Liver (tissue), 9 donors: ENCODE measurements around the gene CCDC92. TPM values are rescaled to one million over a fixed set of nuclear protein-coding genes. Genes with fewer than 3 reads are reported as not detected.
A peak's percentile ranks its signal among the peaks of the same experiment; 100 is the strongest.
"Not testable (repeated sequence)": the region's sequence is repeated elsewhere in the genome, so short reads cannot be mapped to it uniquely, and the experiment has no call there.

Experiments
- DNase-seq: peaks from one replicate; pipeline ENCODE4 v3.0.0-alpha.2; 2017; ENCODE audit warnings: low spot score
- H3K27ac ChIP-seq, 2 donors: one replicate each; pipeline ENCODE4 v1.7.0; 2013; ENCODE audit warnings: inconsistent platforms in 2 of 2, low read length in 2 of 2, control low read depth in 1 of 2, low read depth in 1 of 2, mild to moderate bottlenecking in 1 of 2
- H3K27me3 ChIP-seq, 4 donors: one replicate each; pipeline versions ENCODE4 v1.6.1 to v1.7.0; 2013; ENCODE audit warnings: low read length in 3 of 4, inconsistent platforms in 1 of 4, mild to moderate bottlenecking in 1 of 4, moderate library complexity in 1 of 4; ENCODE audit not compliant: control insufficient read depth in 4 of 4, insufficient read depth in 4 of 4
- H3K36me3 ChIP-seq, 4 donors: one replicate each; pipeline versions ENCODE4 v1.6.1 to v1.7.0; 2013; ENCODE audit warnings: low read length in 3 of 4, mild to moderate bottlenecking in 3 of 4, low read depth in 1 of 4, moderate library complexity in 1 of 4; ENCODE audit not compliant: control insufficient read depth in 4 of 4, insufficient read depth in 3 of 4
- H3K4me1 ChIP-seq, 4 donors: one replicate each; pipeline versions ENCODE4 v1.6.1 to v1.7.0; 2013; ENCODE audit warnings: low read length in 3 of 4, mild to moderate bottlenecking in 3 of 4, moderate library complexity in 1 of 4; ENCODE audit not compliant: control insufficient read depth in 4 of 4, insufficient read depth in 4 of 4
- H3K4me3 ChIP-seq, 3 donors: one replicate each; pipeline versions ENCODE4 v1.6.1 to v1.7.0; 2013; ENCODE audit warnings: low read length in 3 of 3, control low read depth in 1 of 3, low read depth in 1 of 3, mild to moderate bottlenecking in 1 of 3
- H3K9ac ChIP-seq, 2 donors: one replicate each; pipeline ENCODE4 v1.7.0; 2013; ENCODE audit warnings: low read length in 2 of 2, mild to moderate bottlenecking in 2 of 2, moderate library complexity in 2 of 2, control low read depth in 1 of 2, low read depth in 1 of 2
- H3K9me3 ChIP-seq, 4 donors: one replicate each; pipeline versions ENCODE4 v1.6.1 to v1.7.0; 2013; ENCODE audit warnings: low read length in 3 of 4; ENCODE audit not compliant: control insufficient read depth in 4 of 4
- EGR1 ChIP-seq, 2 donors: IDR thresholded peaks; 2 replicates each; pipeline ENCODE4 v1.6.1; 2016 to 2018; ENCODE audit warnings: antibody characterized with exemption in 2 of 2, low read depth in 2 of 2
- FOXA1 ChIP-seq: IDR thresholded peaks from 2 replicates; pipeline ENCODE4 v1.6.1; 2016; ENCODE audit warnings: antibody characterized with exemption
- HNF4G ChIP-seq: IDR thresholded peaks from 2 replicates; pipeline ENCODE4 v1.6.1; 2016; ENCODE audit warnings: antibody characterized with exemption
- JUND ChIP-seq, 2 donors: IDR thresholded peaks; 2 replicates each; pipeline ENCODE4 v1.6.1; 2016; ENCODE audit warnings: antibody characterized with exemption in 2 of 2
- NR2F2 ChIP-seq: IDR thresholded peaks from 2 replicates; pipeline ENCODE4 v1.6.1; 2016; ENCODE audit warnings: antibody characterized with exemption
- RXRA ChIP-seq, 2 donors: IDR thresholded peaks; 2 replicates each; pipeline ENCODE4 v1.6.1; 2017 to 2018; ENCODE audit warnings: antibody characterized with exemption in 2 of 2, mild to moderate bottlenecking in 1 of 2
- SP1 ChIP-seq: IDR thresholded peaks from 2 replicates; pipeline ENCODE4 v1.6.1; 2018; ENCODE audit warnings: antibody characterized with exemption, mild to moderate bottlenecking
- TAF1 ChIP-seq: conservative IDR thresholded peaks from 2 replicates; pipeline ENCODE4 v1.6.1; 2016; ENCODE audit warnings: antibody characterized with exemption, mild to moderate bottlenecking
- WGBS: extraction: QIAGEN DNeasy Blood & Tissue Kit; methylation state at CpG from one replicate; pipeline ENCODE4 v1.1.7; 2013; 5-methylcytosine and 5-hydroxymethylcytosine counted together
- polyA plus RNA-seq, 2 donors: library from polyadenylated mRNA; stranded (reverse) in 1 of 2; unstranded in 1 of 2; fragments of 200-250 nt in 1 of 2; fragments of >200 nt in 1 of 2; fragmentation: Nextera tagmentation in 1 of 2; extraction: Ambion mirVana in 1 of 2; gene quantifications; one replicate each; pipeline versions ENCODE4 v1.2.1 to v1.2.3, GENCODE V29; 2013 to 2015
- total RNA-seq, 2 donors: library from RNA; depleted of rRNA; stranded (reverse); fragments of >200 nt; gene quantifications; one replicate each; pipeline ENCODE4 v1.2.3, GENCODE V29; 2014
- TF ChIP-seq, protein P1 (sequence below): IDR thresholded peaks from 2 replicates; pipeline ENCODE4 v1.6.1; 2016; ENCODE audit warnings: antibody characterized with exemption
- TF ChIP-seq, protein P2 (sequence below): IDR thresholded peaks from 2 replicates; pipeline ENCODE4 v1.6.1; 2016; ENCODE audit warnings: antibody characterized with exemption
- TF ChIP-seq, protein P3 (sequence below): IDR thresholded peaks from 2 replicates; pipeline ENCODE4 v1.6.1; 2016; ENCODE audit warnings: antibody characterized with exemption
- donor health status: healthy.
- donor health status: healthy.
- donor health status: healthy.
- donor health status: healthy.
- donor health status: healthy.

CCDC92 gene
- total and polyA plus RNA-seq, 4 donors = 2.1 to 14.6 (median 9.3) TPM

DNA sequence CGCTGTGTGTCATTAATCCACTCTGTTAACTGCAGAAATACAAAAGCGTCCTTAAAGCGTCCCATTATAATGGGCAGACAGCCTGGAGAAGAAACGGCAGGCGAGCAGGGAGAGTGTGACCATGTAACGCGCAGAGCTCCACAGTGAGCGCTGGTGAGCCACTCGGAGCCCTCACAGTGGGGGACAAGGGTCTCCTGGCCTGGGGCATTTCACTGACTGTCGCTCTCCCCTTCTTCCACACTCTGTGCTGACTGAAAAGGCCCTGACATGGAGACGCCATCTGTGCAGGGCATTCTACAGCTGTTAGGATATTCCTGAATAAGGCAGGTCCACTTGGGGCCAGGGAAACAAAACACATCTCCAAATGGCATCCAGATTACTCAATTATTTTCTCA lies 24.2 kb downstream of the CCDC92 start:
- Histone ChIP-seq H3K36me3 (peaks cover 0 to 5% (median 3%) of the 10 kb centered on the region in 4 donors), H3K9me3 (no peaks in the 10 kb centered on the region), H3K27me3 (no peaks in the 10 kb centered on the region), H3K4me1 (peaks cover 7 to 21% (median 17%) of the 10 kb centered on the region in 4 donors), H3K9ac (no peak overlapping the region), H3K27ac (no peak overlapping the region), H3K4me3 (no peak overlapping the region)
- peak; percentile 27 for DNase-seq
- TF ChIP-seq, protein P1, sequence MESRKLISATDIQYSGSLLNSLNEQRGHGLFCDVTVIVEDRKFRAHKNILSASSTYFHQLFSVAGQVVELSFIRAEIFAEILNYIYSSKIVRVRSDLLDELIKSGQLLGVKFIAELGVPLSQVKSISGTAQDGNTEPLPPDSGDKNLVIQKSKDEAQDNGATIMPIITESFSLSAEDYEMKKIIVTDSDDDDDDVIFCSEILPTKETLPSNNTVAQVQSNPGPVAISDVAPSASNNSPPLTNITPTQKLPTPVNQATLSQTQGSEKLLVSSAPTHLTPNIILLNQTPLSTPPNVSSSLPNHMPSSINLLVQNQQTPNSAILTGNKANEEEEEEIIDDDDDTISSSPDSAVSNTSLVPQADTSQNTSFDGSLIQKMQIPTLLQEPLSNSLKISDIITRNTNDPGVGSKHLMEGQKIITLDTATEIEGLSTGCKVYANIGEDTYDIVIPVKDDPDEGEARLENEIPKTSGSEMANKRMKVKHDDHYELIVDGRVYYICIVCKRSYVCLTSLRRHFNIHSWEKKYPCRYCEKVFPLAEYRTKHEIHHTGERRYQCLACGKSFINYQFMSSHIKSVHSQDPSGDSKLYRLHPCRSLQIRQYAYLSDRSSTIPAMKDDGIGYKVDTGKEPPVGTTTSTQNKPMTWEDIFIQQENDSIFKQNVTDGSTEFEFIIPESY = no peak
- TF ChIP-seq FOXA1 (no peak), SP1 (no peak), EGR1 (IDR thresholded peaks at IDR 0.05; ENCODE audit: low read depth in 2 of 2) (no peak), TAF1 (no peak), JUND (IDR thresholded peaks at IDR 0.05) (no peak), HNF4G (no peak), NR2F2 (no peak), RXRA (IDR thresholded peaks at IDR 0.05) (no peak)
- TF ChIP-seq, protein P2, sequence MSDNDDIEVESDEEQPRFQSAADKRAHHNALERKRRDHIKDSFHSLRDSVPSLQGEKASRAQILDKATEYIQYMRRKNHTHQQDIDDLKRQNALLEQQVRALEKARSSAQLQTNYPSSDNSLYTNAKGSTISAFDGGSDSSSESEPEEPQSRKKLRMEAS = no peak
- TF ChIP-seq, protein P3, sequence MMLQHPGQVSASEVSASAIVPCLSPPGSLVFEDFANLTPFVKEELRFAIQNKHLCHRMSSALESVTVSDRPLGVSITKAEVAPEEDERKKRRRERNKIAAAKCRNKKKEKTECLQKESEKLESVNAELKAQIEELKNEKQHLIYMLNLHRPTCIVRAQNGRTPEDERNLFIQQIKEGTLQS = no peak
- 96% methylated on average over 11 of the region's 11 CpGs for WGBS

DNA sequence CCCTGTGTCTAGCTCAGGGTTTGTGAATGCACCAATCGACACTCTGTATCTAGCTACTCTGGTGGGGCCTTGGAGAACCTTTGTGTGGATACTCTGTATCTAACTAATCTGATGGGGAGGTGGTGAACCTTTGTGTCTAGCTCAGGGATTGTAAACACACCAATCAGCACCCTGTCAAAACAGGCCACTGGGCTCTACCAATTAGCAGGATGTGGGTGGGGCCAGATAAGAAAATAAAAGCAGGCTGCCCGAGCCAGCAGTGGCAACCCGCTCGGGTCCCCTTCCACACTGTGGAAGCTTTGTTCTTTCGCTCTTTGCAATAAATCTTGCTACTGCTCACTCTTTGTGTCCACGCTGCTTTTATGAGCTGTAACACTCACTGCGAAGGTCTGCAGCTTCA lies 25.1 kb downstream of the CCDC92 start:
- H3K36me3 ChIP-seq, H3K27ac ChIP-seq, H3K9ac ChIP-seq, DNase-seq, H3K27me3 ChIP-seq, H3K9me3 ChIP-seq, H3K4me3 ChIP-seq: not testable (repeated sequence)
- peaks cover 7 to 21% (median 17%) of the 10 kb centered on the region in 4 donors for H3K4me1 ChIP-seq
- WGBS = 92% methylated on average over 7 of the region's 7 CpGs

DNA sequence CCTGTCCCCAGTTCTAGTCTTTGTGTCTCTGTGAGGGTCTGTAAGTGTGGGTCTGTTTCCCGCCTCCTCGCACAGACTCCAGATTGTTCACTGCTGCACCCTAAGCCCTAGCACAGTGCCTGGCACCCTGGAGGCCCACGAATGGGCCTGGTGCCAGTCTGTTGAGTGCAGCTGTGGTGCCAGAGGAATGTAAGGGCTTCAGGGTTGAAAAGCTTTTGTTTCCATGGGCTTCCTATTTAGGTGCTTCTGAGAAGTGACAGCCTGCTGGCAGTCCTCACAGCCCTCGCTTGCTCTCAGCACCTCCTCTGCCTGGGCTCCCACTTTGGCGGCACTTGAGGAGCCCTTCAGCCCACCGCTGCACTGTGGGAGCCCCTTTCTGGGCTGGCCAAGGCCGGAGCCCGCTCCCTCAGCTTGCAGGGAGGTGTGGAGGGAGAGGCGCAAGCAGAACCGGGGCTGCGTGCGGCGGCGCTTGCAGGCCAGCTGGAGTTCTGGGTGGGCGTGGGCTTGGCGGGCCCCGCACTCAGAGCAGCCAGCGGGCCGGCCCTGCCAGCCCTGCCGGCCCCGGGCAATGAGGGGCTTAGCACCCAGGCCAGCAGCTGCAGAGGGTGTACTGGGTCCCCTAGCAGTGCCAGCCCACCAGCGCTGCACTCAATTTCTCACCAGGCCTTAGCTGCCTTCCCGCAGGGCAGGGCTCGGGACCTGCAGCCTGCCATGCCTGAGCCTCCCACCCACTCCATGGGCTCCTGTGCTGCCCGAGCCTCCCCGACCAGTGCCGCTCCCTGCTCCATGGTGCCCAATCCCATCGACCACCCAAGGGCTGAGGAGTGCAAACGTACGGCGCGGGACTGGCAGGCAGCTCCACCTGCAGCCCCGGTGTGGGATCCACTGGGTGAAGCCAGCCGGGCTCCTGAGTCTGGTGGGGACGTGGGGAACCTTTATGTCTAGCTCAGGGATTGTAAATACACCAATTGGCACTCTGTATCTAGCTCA lies 25.8 kb downstream of the CCDC92 start:
- peak; percentile 20 for DNase-seq
- WGBS = 96% methylated on average over 34 of the region's 35 CpGs
- H3K27ac ChIP-seq = not testable (repeated sequence)

More for the DNA sequence above, 25.8 kb downstream of the CCDC92 start:
- H3K4me3 ChIP-seq, H3K9ac ChIP-seq, H3K36me3 ChIP-seq, H3K27me3 ChIP-seq, H3K9me3 ChIP-seq: not testable (repeated sequence)
- peaks cover 7 to 21% (median 17%) of the 10 kb centered on the region in 4 donors for H3K4me1 ChIP-seq
